Astrocyte (in vitro differentiated cells and primary cell): ENCODE measurements around the gene KPNA3.

Source experiments
- CTCF ChIP-seq: IDR thresholded peaks from 2 replicates; pipeline ENCODE4 v1.5.1; 2011; ENCODE audit warnings: low read depth, mild to moderate bottlenecking, inconsistent platforms, low read length, moderate library complexity; ENCODE audit not compliant: insufficient read depth
- EZH2 ChIP-seq: IDR thresholded peaks from 2 replicates; pipeline ENCODE4 v1.6.1; 2012; ENCODE audit warnings: mild to moderate bottlenecking, low read length, inconsistent platforms; ENCODE audit not compliant: insufficient read depth

DNA sequence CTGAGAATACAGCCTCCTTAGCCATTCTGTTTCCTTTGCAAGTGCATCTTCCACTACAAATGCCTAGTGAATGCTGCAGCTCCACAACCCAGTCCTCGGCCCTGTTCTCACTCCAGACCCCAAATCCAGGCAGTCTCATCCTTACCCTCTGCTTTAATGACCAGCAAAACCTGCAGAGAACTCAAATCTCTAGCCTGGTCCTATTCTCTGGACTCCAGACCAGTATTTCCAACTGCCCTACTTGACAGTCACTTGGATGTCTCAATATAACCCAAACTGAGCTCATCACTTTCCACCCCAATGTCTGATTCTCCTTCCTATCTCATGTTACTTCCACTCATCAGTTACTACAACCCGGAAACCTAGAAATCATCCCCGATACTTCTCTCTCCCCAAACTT lies 98.6 kb downstream of the KPNA3 start:
- TF ChIP-seq CTCF (no peak), EZH2 (no peak)
